DND-41 (cell line): ENCODE measurements around the gene PTPRG.

ENCODE experiments used
- EZH2 ChIP-seq: IDR thresholded peaks from 3 replicates; pipeline ENCODE4 v1.6.1; 2012; ENCODE audit warnings: borderline replicate concordance, low read depth, mild to moderate bottlenecking, moderate library complexity, low read length, inconsistent platforms; ENCODE audit not compliant: severe bottlenecking
- TF ChIP-seq, protein P1 (sequence below): IDR thresholded peaks from 2 replicates; pipeline ENCODE4 v1.5.1; 2012; ENCODE audit warnings: borderline replicate concordance, low read length, moderate library complexity, mild to moderate bottlenecking; ENCODE audit not compliant: poor library complexity, severe bottlenecking; ENCODE audit errors: extremely low read depth

DNA sequence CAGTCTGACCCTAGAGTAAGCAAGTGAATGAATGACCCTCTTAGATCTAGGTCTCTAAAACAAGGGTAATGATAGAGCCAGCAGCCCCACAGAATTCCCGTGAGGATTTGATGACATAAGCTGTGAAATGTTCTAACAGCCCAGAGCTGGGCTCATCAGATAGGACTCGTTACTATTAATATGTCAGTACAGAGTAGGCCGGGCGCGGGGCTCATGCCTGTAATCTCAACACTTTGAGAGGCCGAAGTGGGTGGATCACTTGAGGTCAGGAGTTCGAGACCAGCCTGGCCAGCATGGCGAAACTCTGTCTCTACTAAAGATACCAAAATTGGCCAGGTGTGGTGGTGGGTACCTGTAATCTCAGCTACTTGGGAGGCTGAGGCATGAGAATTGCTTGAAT, 621.7 kb downstream of the PTPRG start:
- TF ChIP-seq, protein P1, sequence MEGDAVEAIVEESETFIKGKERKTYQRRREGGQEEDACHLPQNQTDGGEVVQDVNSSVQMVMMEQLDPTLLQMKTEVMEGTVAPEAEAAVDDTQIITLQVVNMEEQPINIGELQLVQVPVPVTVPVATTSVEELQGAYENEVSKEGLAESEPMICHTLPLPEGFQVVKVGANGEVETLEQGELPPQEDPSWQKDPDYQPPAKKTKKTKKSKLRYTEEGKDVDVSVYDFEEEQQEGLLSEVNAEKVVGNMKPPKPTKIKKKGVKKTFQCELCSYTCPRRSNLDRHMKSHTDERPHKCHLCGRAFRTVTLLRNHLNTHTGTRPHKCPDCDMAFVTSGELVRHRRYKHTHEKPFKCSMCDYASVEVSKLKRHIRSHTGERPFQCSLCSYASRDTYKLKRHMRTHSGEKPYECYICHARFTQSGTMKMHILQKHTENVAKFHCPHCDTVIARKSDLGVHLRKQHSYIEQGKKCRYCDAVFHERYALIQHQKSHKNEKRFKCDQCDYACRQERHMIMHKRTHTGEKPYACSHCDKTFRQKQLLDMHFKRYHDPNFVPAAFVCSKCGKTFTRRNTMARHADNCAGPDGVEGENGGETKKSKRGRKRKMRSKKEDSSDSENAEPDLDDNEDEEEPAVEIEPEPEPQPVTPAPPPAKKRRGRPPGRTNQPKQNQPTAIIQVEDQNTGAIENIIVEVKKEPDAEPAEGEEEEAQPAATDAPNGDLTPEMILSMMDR: no peak
- no peak for TF ChIP-seq EZH2
